ENCODE data around the gene LDLRAD1.

- TF ChIP-seq, protein P1, sequence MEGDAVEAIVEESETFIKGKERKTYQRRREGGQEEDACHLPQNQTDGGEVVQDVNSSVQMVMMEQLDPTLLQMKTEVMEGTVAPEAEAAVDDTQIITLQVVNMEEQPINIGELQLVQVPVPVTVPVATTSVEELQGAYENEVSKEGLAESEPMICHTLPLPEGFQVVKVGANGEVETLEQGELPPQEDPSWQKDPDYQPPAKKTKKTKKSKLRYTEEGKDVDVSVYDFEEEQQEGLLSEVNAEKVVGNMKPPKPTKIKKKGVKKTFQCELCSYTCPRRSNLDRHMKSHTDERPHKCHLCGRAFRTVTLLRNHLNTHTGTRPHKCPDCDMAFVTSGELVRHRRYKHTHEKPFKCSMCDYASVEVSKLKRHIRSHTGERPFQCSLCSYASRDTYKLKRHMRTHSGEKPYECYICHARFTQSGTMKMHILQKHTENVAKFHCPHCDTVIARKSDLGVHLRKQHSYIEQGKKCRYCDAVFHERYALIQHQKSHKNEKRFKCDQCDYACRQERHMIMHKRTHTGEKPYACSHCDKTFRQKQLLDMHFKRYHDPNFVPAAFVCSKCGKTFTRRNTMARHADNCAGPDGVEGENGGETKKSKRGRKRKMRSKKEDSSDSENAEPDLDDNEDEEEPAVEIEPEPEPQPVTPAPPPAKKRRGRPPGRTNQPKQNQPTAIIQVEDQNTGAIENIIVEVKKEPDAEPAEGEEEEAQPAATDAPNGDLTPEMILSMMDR (IDR thresholded peaks at IDR 0.05) = no peak
- TF ChIP-seq POLR2A (IDR thresholded peaks at IDR 0.05) = no peak
Observed at GRCh38 chr1:53967409-53968124, 50.4 kb downstream of the LDLRAD1 start.
